Testis (tissue), 3 donors: ENCODE measurements around the gene ADCY2. TPM values are rescaled to one million over a fixed set of nuclear protein-coding genes. Genes with fewer than 3 reads are reported as not detected.

ENCODE experiments used
- DNase-seq: peaks from one replicate; pipeline ENCODE4 v3.0.0-alpha.2; 2019
- H3K27ac ChIP-seq, 2 donors: fragments of 200-600 bp; sonication (generic); one replicate each; pipeline ENCODE4 v1.5.1; 2019
- H3K27me3 ChIP-seq: fragments of 200-600 bp; sonication (generic); one replicate; pipeline ENCODE4 v1.5.1; 2019
- H3K36me3 ChIP-seq: fragments of 200-600 bp; sonication (generic); one replicate; pipeline ENCODE4 v1.5.1; 2017; ENCODE audit warnings: low read depth; ENCODE audit errors: missing control alignments
- H3K4me1 ChIP-seq: fragments of 200-600 bp; sonication (generic); one replicate; pipeline ENCODE4 v1.5.1; 2019
- H3K4me3 ChIP-seq, 2 donors: fragments of 200-600 bp; sonication (generic); one replicate each; pipeline ENCODE4 v1.5.1; 2017 to 2019
- H3K9me3 ChIP-seq: fragments of 200-600 bp; sonication (generic); one replicate; pipeline ENCODE4 v1.5.1; 2017
- CTCF ChIP-seq, 3 experiments: fragments of 450-650 bp in 2 of 3; fragments of 200-600 bp in 1 of 3; sonication (generic) in 1 of 3; IDR thresholded peaks; one replicate each; pipeline ENCODE4 v1.5.1; 2016 to 2019; ENCODE audit warnings: antibody characterized with exemption in 3 of 3, mild to moderate bottlenecking in 2 of 3, moderate library complexity in 1 of 3
- POLR2A ChIP-seq: fragments of 450-650 bp; IDR thresholded peaks from one replicate; pipeline ENCODE4 v1.6.1; 2017; ENCODE audit warnings: antibody characterized with exemption, mild to moderate bottlenecking, moderate library complexity
- WGBS, 2 donors: methylation state at CpG; one replicate each; pipeline ENCODE4 v1.1.5; 2018; 5-methylcytosine and 5-hydroxymethylcytosine counted together
- intact Hi-C: fragments of 100-400 bp; cut with DNase I; formaldehyde crosslinking; loops from one replicate; pipeline ENCODE4 v1.15.1; 2023; ENCODE audit warnings: low total_unique reads
- polyA plus RNA-seq: library from polyadenylated mRNA; stranded (reverse); fragments of 350-450 nt; fragmentation: Illumina TruSeq; extraction: RNeasy Lipid Tissue Mini Kit (QIAGEN cat#74804); gene quantifications from one replicate; pipeline ENCODE4 v1.2.3, GENCODE V29; 2014; ENCODE audit warnings: low read depth, low replicate concordance; ENCODE audit not compliant: insufficient read depth
- total RNA-seq, 2 donors: library from RNA; depleted of rRNA; stranded (reverse); fragments of >200 nt; gene quantifications; one replicate each; pipeline ENCODE4 v1.2.3, GENCODE V29; 2016

ADCY2 gene
- total and polyA plus RNA-seq, 3 donors from 2014 or later, result 9.4 to 18.5 (median 10.5) TPM

GRCh38 chr5:7473115-7473514, 77.2 kb downstream of the ADCY2 start:
- intact Hi-C loops, result no loop called here
- no peaks in the 10 kb centered on the region for H3K36me3 ChIP-seq
- H3K4me1 ChIP-seq, result no peaks in the 10 kb centered on the region
- no peaks in the 10 kb centered on the region for H3K27me3 ChIP-seq
- no peak overlapping the region for H3K4me3 ChIP-seq
- no peak for DNase-seq
- WGBS, 2 donors, result 93 to 100% methylated on average over 2 of the region's 2 CpGs
- H3K27ac ChIP-seq, result no peak overlapping the region
- TF ChIP-seq POLR2A (no peak), CTCF (IDR thresholded peaks at IDR 0.05) (no peak)
- H3K9me3 ChIP-seq, result no peaks in the 10 kb centered on the region

- whole genome bisulfite sequencing, 2 donors, result 42 to 59% methylated on average over 1 of the region's 1 CpG
- no peak overlapping the region for H3K4me3 ChIP-seq
- H3K27me3 ChIP-seq, result no peaks in the 10 kb centered on the region
- no peak for TF ChIP-seq POLR2A
- TF ChIP-seq CTCF (IDR thresholded peaks at IDR 0.05), result no peak
- no peaks in the 10 kb centered on the region for H3K4me1 ChIP-seq
- H3K9me3 ChIP-seq, result no peaks in the 10 kb centered on the region
- no peaks in the 10 kb centered on the region for H3K36me3 ChIP-seq
- DNase-seq, result no peak
- intact Hi-C loops, result no loop called here
- no peak overlapping the region for H3K27ac ChIP-seq
Observed at GRCh38 chr5:7473668-7474215, 77.8 kb downstream of the ADCY2 start.

- no peak for TF ChIP-seq POLR2A
- TF ChIP-seq CTCF (IDR thresholded peaks at IDR 0.05), result no peak
- DNase-seq, result peak; percentile 20
- Histone ChIP-seq H3K27me3 (no peaks in the 10 kb centered on the region), H3K36me3 (no peaks in the 10 kb centered on the region), H3K4me3 (peak overlapping the region in 1 of 2 donors; percentile 14), H3K9me3 (no peaks in the 10 kb centered on the region), H3K4me1 (no peaks in the 10 kb centered on the region), H3K27ac (no peak overlapping the region)
- intact Hi-C loops, result no loop called here
- 76 to 81% methylated on average over 7 to 12 of the region's 12 CpGs for WGBS, 2 donors
Observed at GRCh38 chr5:7474821-7475403, 79.0 kb downstream of the ADCY2 start.

- no peaks in the 10 kb centered on the region for H3K9me3 ChIP-seq
- intact Hi-C loops, result no loop called here
- H3K4me3 ChIP-seq, result no peak overlapping the region
- H3K4me1 ChIP-seq, result no peaks in the 10 kb centered on the region
- no peak overlapping the region for H3K27ac ChIP-seq
- H3K27me3 ChIP-seq, result no peaks in the 10 kb centered on the region
- TF ChIP-seq CTCF (IDR thresholded peaks at IDR 0.05) (no peak), POLR2A (no peak)
- no peak for DNase-seq
- no peaks in the 10 kb centered on the region for H3K36me3 ChIP-seq
- WGBS, 2 donors, result 49 to 62% methylated on average over 1 of the region's 1 CpG
Observed at GRCh38 chr5:7478459-7478858, 82.5 kb downstream of the ADCY2 start.

GRCh38 chr5:7488734-7489133, 92.8 kb downstream of the ADCY2 start:
- no peaks in the 10 kb centered on the region for H3K36me3 ChIP-seq
- 85 to 91% methylated on average over 7 of the region's 7 CpGs for WGBS, 2 donors
- TF ChIP-seq CTCF (IDR thresholded peaks at IDR 0.05), result no peak
- TF ChIP-seq POLR2A, result no peak
- no peak for DNase-seq
- H3K4me1 ChIP-seq, result no peaks in the 10 kb centered on the region
- no peaks in the 10 kb centered on the region for H3K27me3 ChIP-seq
- no peak overlapping the region for H3K27ac ChIP-seq
- intact Hi-C loops, result no loop called here
- no peak overlapping the region for H3K4me3 ChIP-seq
- no peaks in the 10 kb centered on the region for H3K9me3 ChIP-seq
